HG02798 (cell line): ENCODE data around the gene DNAL1.

ENCODE experiments used
- ATAC-seq: cut with Tn5 transposase; IDR thresholded peaks from one replicate; pipeline ENCODE4 v1.9.1; 2021; ENCODE audit warnings: mild to moderate bottlenecking; ENCODE audit not compliant: unreplicated experiment, poor library complexity

DNAL1 gene, protein sequence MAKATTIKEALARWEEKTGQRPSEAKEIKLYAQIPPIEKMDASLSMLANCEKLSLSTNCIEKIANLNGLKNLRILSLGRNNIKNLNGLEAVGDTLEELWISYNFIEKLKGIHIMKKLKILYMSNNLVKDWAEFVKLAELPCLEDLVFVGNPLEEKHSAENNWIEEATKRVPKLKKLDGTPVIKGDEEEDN

GRCh38 chr14:73644531-73645247, at the start of gene DNAL1:
Gene DNAL1 (plus strand): TSS chr14:73644986. CDS start chr14:73645040, 54 bp downstream.
- ATAC-seq: peak; percentile 99

- no peak for ATAC-seq
Measured at GRCh38 chr14:73599499-73599898, 45.3 kb upstream of the DNAL1 start.

DNA sequence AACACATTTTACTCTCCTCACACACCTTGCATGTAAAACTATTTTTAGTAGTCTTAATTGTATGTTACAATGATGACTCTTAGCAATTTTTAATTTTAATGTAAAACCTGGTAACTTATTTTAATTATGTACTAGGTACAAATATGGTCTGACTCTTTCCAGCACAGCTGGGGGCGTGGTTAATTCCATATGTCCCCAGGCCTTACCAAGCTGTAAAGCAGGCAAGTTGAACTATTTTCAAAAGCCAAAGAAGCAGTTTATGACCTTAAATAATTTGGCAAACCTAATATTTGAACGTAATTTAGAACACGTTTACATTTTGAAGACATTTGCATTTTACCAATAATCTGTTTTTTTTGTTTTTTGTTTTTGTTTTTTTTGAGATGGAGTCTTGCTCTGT, 41.8 kb upstream of the DNAL1 start:
- ATAC-seq: no peak

- ATAC-seq: no peak
Measured at GRCh38 chr14:73606271-73606670, 38.5 kb upstream of the DNAL1 start.

DNA sequence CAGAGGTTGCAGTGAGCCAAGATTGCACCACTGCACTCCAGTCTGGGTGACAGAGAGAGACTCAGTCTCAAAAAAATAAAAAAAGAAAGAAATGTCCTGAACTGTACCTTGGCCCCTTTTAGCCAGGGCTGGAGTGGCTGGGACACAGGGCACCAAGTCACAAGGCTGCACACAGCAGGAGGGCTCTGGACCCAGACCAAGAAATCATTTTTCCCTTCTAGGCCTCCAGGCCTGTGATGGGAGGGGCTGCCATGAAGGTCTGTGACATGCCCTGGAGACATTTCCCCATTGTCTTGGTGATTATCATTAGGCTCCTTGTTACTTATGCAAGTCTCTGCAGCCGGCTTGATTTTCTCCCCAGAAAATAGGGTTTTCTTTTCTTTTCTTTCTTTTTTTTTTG, 37.5 kb upstream of the DNAL1 start:
- no peak for ATAC-seq

DNA sequence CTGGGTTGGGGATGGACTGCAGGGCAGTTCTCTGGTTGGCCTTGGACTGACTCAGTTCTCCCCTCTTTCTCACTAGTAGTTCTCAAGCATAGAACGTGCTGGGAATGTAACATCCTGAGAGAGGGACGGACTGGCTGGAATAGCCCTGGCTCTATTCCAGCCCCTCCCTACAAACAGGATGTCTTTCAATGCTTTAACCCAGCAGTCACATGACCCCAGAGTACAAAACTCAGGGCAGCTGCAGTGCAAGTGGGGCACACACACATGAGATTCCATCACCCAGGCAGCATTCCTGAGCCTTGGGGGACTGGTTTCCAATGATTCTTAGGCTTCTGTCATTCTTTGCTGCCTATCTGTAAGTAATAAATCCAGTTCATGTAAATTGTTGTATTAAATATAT, 34.1 kb upstream of the DNAL1 start:
- ATAC-seq: no peak

GRCh38 chr14:73612339-73613045, 32.3 kb upstream of the DNAL1 start, which contains the start of gene ACOT6:
Gene ACOT6 (plus strand): TSS chr14:73612517. CDS start chr14:73612572, 55 bp downstream.
- peak; percentile 82 for ATAC-seq

DNA sequence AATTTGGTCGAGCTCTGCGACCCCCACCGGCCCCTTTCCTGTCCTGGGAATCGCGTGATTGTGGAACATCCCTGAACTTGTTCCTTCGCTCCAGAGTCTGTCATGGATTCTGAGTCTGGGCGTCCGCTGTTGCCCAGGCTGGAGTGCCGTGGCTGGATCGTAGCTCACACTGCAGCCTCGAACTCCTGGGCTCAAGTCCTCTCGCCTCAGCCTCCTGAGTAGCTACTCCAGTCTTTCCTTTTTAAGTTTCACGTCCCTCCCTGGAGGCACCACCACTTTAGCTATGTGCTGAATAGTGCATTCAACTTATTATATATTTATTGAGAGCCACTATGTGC, 31.8 kb upstream of the DNAL1 start:
- ATAC-seq: peak; percentile 5

DNA sequence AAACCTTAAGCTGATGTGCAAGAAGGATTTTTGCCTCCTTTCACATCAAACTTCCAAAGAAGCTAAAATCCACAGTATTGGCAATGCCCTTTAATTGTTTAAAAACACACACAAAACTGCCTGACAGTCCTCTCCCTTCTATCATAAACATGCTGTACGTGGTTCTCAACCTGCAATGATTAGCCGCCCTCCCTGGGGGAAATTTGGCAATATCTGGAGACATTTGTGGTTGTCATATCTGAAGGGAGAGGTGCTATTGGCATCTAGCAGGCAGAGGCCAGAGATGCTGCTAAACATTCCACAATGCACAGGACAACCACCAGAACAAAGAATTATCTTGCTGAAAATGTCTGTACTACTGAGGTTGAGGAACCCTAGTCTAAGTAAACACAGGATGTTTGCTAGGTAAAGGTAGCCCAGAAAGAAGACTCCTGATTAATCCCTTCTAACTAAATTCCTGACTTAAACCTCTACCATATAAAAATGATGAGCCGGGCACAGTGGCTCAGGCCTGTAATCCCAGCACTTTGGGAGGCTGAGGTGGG, 31.3 kb upstream of the DNAL1 start:
- no peak for ATAC-seq

GRCh38 chr14:73616831-73617230, 28.0 kb upstream of the DNAL1 start:
- ATAC-seq: no peak

DNA sequence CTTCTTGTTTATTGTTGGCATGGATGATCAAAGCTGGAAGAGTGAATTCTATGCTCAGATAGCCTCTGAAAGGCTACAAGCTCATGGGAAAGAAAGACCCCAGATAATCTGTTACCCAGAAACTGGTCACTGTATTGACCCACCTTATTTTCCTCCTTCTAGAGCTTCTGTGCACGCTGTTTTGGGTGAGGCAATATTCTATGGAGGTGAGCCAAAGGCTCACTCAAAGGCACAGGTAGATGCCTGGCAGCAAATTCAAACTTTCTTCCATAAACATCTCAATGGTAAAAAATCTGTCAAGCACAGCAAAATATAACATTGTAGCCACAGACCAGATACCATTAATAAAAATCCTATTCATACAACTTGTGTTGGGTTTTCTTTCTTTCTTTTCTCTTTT, 25.3 kb upstream of the DNAL1 start:
- no peak for ATAC-seq

GRCh38 chr14:73620268-73620667, 24.5 kb upstream of the DNAL1 start:
- ATAC-seq: no peak

DNA sequence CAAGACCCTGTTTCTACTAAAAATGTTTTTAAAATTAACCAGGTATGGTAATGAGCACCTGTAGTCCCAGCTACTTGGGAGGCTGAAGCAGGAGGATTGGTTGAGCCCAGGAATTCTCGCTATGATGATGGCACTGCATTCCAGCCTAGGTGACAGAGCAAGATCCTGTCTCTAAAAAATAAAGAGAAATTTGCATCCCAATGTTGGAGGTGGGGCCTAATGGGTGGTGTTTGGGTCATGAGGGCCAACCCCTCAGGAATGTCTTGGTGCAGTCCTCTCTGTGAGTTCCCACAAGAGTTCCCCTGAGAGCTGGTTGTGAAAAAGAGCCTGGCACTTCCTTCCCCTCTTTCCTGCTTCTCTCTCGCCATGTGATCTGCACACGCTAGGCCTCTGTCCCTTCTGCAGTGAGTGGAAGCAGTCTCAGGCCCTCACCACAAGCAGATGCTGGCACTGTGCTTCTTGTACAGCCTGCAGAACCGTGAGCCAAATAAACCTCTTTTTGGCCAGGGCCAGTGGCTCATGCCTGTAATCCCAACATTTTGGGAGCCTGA, 21.2 kb upstream of the DNAL1 start:
- no peak for ATAC-seq

- no peak for ATAC-seq
Measured at GRCh38 chr14:73625706-73626105, 19.1 kb upstream of the DNAL1 start.

DNA sequence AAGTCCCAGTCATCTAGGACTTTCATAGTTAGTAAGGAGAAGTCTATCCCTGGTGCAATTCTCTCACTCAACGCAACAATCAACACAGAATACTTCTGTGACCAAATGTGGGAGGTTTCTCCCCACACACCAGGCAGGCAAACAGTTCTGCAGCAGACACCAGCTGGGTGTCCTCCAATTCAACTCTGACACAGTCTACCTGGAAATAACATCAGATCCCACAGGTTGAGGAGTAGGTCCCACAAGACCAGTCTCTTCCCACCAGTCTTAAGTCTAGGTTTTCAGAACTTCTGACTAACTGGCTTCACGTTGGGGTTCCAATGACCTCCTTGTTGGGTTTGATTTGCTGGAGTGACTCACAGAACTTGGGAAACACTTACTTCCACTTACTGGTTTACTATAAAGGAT, 17.6 kb upstream of the DNAL1 start:
- ATAC-seq: no peak

DNA sequence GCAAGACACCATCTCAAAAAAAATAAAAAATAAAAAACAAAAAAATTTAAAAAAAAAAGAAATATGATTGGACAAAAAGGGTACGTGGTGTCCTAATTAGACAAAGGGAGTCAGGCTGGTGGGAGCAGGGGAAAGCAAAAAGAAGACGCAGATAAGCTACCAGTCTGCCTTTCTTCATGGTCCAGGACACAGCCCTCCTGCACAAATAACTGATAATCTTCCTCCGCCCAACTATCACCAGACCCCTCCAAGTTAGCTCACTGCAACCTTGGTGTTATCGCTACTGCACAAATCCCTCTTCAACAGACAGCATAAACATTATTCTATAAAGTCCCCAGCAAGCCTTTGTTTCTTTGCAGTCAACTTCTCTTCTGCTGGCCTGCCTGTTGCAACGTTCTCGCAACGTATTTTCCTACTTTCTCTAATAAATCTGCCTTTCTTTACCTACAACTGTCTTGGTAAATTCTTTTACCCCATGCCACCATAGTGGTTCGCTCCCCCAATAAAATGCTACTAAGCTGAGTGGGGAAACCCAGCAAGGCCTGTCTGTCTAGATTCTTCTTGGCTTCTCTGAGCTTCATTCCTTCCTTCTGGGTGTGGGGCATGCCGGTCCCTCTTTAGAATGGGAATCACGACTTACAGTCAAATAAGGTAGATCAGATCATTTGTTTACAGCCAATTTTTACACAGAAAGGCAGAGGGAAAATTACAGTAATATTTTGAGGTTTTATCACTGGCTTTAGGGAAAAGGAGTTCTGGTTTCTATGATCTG, 14.6 kb upstream of the DNAL1 start:
- ATAC-seq: no peak

DNA sequence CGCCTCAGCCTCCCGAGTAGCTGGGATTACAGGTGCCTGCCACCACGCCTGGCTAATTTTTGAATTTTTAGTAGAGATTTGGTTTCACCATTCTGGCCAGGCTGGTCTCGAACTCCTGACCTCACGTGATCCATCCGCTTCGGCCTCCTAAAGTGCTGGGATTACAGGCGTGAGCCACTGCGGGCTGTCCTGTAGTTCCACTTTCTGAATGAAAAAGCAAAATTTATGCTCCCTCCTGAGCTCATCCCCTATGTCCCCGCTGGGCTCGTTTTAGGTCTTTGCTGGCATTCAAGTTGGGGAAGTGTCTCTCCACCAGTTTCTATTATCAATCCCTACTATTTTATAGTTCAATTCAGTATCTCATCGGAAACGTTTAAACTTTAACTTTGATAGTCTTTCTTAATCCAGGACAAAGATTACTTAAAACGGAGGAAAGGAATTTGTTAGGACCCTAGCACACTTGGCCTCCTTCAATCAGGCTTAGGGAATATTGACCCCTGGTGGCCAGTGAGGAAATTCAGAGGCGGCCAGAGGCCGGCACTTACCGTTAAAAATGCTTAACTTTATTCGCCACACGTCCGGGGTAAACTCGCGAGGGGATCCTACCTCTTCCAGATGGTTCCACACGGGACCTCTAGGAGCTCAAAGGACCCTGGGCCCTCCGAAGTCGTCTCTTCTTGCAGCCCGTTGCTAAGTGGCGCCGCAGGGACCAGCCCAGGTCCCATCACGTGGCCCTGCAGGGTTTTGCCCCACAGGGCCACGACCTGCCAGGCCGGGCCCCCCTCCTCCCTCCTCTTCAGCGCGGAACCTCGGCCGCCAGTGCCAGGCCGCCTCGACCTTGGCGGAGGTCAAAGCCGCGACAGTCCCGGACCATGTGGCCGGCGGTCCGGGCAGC, 11.4 kb upstream of the DNAL1 start:
- peak; percentile 46 for ATAC-seq

- no peak for ATAC-seq
Measured at GRCh38 chr14:73634011-73634833, 10.6 kb upstream of the DNAL1 start.
